HEK293 (cell line): ENCODE results near the gene GSC.

Experiments
- CTCF ChIA-PET: fragments of 350-600 bp; formaldehyde crosslinking; extraction: SDS; loops from one replicate; lab custom pipeline; 2021; ENCODE audit warnings: antibody characterized with exemption; lab: Yijun Ruan, JAX
- POLR2A ChIA-PET: fragments of 300-600 bp; formaldehyde crosslinking; extraction: SDS; loops from one replicate; lab custom pipeline; 2020; ENCODE audit warnings: antibody characterized with exemption, inconsistent platforms; lab: Yijun Ruan, JAX
- H3K27ac ChIP-seq: fragments of 200-500 bp; sonication (Bioruptor generic); 2 replicates; pipeline ENCODE4 v1.5.1; 2014; ENCODE audit warnings: low read depth, low read length, control low read depth, inconsistent platforms; ENCODE audit errors: extremely low read depth
- H3K36me3 ChIP-seq, 2 experiments: fragments of 200-500 bp in 1 of 2; sonication (Bioruptor generic) in 1 of 2; 1 replicate in 1 of 2; 2 replicates in 1 of 2; pipeline ENCODE4 v1.5.1; 2014 to 2017; ENCODE audit warnings: inconsistent platforms in 2 of 2, low read length in 2 of 2; ENCODE audit not compliant: control insufficient read depth in 2 of 2, insufficient read depth in 1 of 2
- H3K4me1 ChIP-seq: fragments of 200-500 bp; sonication (Bioruptor generic); 2 replicates; pipeline ENCODE4 v1.5.1; 2014; ENCODE audit warnings: mild to moderate bottlenecking, low read length, inconsistent platforms; ENCODE audit not compliant: control insufficient read depth, insufficient read depth
- H3K4me3 ChIP-seq: 2 replicates; pipeline ENCODE4 v1.5.1; 2011; ENCODE audit warnings: low read depth, mild to moderate bottlenecking, control low read depth, low read length, moderate library complexity
- H3K9me3 ChIP-seq: fragments of 200-500 bp; sonication (Bioruptor generic); 2 replicates; pipeline ENCODE4 v1.5.1; 2014; ENCODE audit warnings: low read depth, low read length, inconsistent platforms; ENCODE audit not compliant: control insufficient read depth, insufficient read depth
- BCL11A ChIP-seq: fragments of 450-650 bp; formaldehyde crosslinking; IDR thresholded peaks from 2 replicates; pipeline ENCODE4 v1.5.1; 2016; ENCODE audit warnings: low read depth, missing biosample characterization, missing genetic modification characterization
- GLIS1 ChIP-seq: fragments of 450-650 bp; formaldehyde crosslinking; IDR thresholded peaks from 2 replicates; pipeline ENCODE4 v1.5.1; 2016; ENCODE audit warnings: missing biosample characterization, missing genetic modification characterization
- HOXD13 ChIP-seq: sonication (generic); formaldehyde crosslinking; IDR thresholded peaks from 2 replicates; pipeline ENCODE4 v1.8.0; 2022; ENCODE audit warnings: missing genetic modification reagents, borderline replicate concordance
- MZF1 ChIP-seq: fragments of 450-650 bp; formaldehyde crosslinking; IDR thresholded peaks from 2 replicates; pipeline ENCODE4 v1.5.1; 2017; ENCODE audit warnings: missing biosample characterization, missing genetic modification characterization, borderline replicate concordance
- OVOL3 ChIP-seq: fragments of 450-650 bp; formaldehyde crosslinking; IDR thresholded peaks from 2 replicates; pipeline ENCODE4 v1.5.1; 2016; ENCODE audit warnings: missing biosample characterization, missing genetic modification characterization
- PRDM1 ChIP-seq: fragments of 450-650 bp; formaldehyde crosslinking; IDR thresholded peaks from 2 replicates; pipeline ENCODE4; 2016; ENCODE audit warnings: missing biosample characterization, missing genetic modification characterization
- RBAK ChIP-seq: fragments of 450-650 bp; formaldehyde crosslinking; IDR thresholded peaks from 2 replicates; pipeline ENCODE4 v1.5.1; 2016; ENCODE audit warnings: missing biosample characterization, missing genetic modification characterization
- SALL2 ChIP-seq: fragments of 450-650 bp; formaldehyde crosslinking; IDR thresholded peaks from 2 replicates; pipeline ENCODE4 v1.5.0; 2017; ENCODE audit warnings: missing biosample characterization, mild to moderate bottlenecking, missing genetic modification characterization, borderline replicate concordance
- TCF7L2 ChIP-seq: IDR thresholded peaks from 2 replicates; pipeline ENCODE4 v1.6.1; 2011; ENCODE audit warnings: low read depth, mild to moderate bottlenecking, inconsistent platforms, low read length, moderate library complexity, borderline replicate concordance
- ZBTB48 ChIP-seq: fragments of 450-650 bp; formaldehyde crosslinking; IDR thresholded peaks from 2 replicates; pipeline ENCODE4 v1.5.1; 2016; ENCODE audit warnings: missing biosample characterization, missing genetic modification characterization
- ZBTB7A ChIP-seq: fragments of 450-650 bp; formaldehyde crosslinking; IDR thresholded peaks from 2 replicates; pipeline ENCODE4 v1.5.1; 2016; ENCODE audit warnings: low read depth, missing biosample characterization, missing genetic modification characterization
- ZEB2 ChIP-seq: fragments of 450-650 bp; formaldehyde crosslinking; IDR thresholded peaks from 2 replicates; pipeline ENCODE4 v1.5.1; 2016; ENCODE audit warnings: missing biosample characterization, missing genetic modification characterization
- ZFP69B ChIP-seq: fragments of 450-650 bp; formaldehyde crosslinking; IDR thresholded peaks from 2 replicates; pipeline ENCODE4 v1.5.1; 2016; ENCODE audit warnings: missing biosample characterization, missing genetic modification characterization
- ZNF10 ChIP-seq: fragments of 450-650 bp; formaldehyde crosslinking; IDR thresholded peaks from 2 replicates; pipeline ENCODE4 v1.5.1; 2017; ENCODE audit warnings: missing biosample characterization, missing genetic modification characterization
- ZNF112 ChIP-seq: fragments of 450-650 bp; formaldehyde crosslinking; IDR thresholded peaks from 2 replicates; pipeline ENCODE4 v1.5.0; 2017; ENCODE audit warnings: missing biosample characterization, missing genetic modification characterization
- ZNF274 ChIP-seq, 2 experiments: fragments of 200-500 bp in 1 of 2; fragments of 450-650 bp in 1 of 2; sonication (Bioruptor generic) in 1 of 2; formaldehyde crosslinking in 1 of 2; IDR thresholded peaks; 2 replicates each; pipeline versions ENCODE4 v1.5.1 to v1.6.1; 2014 to 2016; ENCODE audit warnings: borderline replicate concordance in 1 of 2, inconsistent platforms in 1 of 2, low read length in 1 of 2, missing biosample characterization in 1 of 2, missing genetic modification characterization in 1 of 2
- ZNF341 ChIP-seq: fragments of 450-650 bp; formaldehyde crosslinking; IDR thresholded peaks from 2 replicates; pipeline ENCODE4; 2016; ENCODE audit warnings: low read depth, missing biosample characterization, missing genetic modification characterization
- ZNF426 ChIP-seq: fragments of 450-650 bp; formaldehyde crosslinking; IDR thresholded peaks from 2 replicates; pipeline ENCODE4 v1.5.1; 2017; ENCODE audit warnings: missing biosample characterization, missing genetic modification characterization, mild to moderate bottlenecking, inconsistent platforms, moderate library complexity
- ZNF549 ChIP-seq: fragments of 450-650 bp; IDR thresholded peaks from 2 replicates; pipeline ENCODE4 v1.5.1; 2018; ENCODE audit warnings: missing biosample characterization, missing genetic modification characterization, mild to moderate bottlenecking, inconsistent platforms, moderate library complexity
- ZNF571 ChIP-seq: fragments of 450-650 bp; formaldehyde crosslinking; IDR thresholded peaks from 2 replicates; pipeline ENCODE4 v1.5.0; 2017; ENCODE audit warnings: missing biosample characterization, missing genetic modification characterization
- ZNF585B ChIP-seq: fragments of 450-650 bp; formaldehyde crosslinking; IDR thresholded peaks from 2 replicates; pipeline ENCODE4 v1.5.1; 2016; ENCODE audit warnings: missing biosample characterization, missing genetic modification characterization
- ZNF626 ChIP-seq: fragments of 450-650 bp; sonication (Bioruptor Pico); formaldehyde crosslinking; IDR thresholded peaks from 2 replicates; pipeline ENCODE4 v1.5.1; 2018; ENCODE audit warnings: missing biosample characterization, missing genetic modification characterization, inconsistent platforms
- ZNF629 ChIP-seq: fragments of 450-650 bp; formaldehyde crosslinking; IDR thresholded peaks from 2 replicates; pipeline ENCODE4 v1.5.1; 2017; ENCODE audit warnings: missing biosample characterization, missing genetic modification characterization
- ZNF660 ChIP-seq: fragments of 450-650 bp; IDR thresholded peaks from 2 replicates; pipeline ENCODE4 v1.5.1; 2018; ENCODE audit warnings: missing biosample characterization, mild to moderate bottlenecking, missing genetic modification characterization
- ZNF707 ChIP-seq: fragments of 450-650 bp; formaldehyde crosslinking; IDR thresholded peaks from 2 replicates; pipeline ENCODE4 v1.5.1; 2016; ENCODE audit warnings: missing biosample characterization, missing genetic modification characterization
- ZNF777 ChIP-seq: fragments of 450-650 bp; formaldehyde crosslinking; IDR thresholded peaks from 2 replicates; pipeline ENCODE4 v1.5.1; 2017; ENCODE audit warnings: missing biosample characterization, missing genetic modification characterization, borderline replicate concordance
- ZXDB ChIP-seq: fragments of 450-650 bp; formaldehyde crosslinking; IDR thresholded peaks from 2 replicates; pipeline ENCODE4 v1.5.1; 2016; ENCODE audit warnings: missing biosample characterization, missing genetic modification characterization
- TF ChIP-seq, protein P1 (sequence below): fragments of 450-650 bp; formaldehyde crosslinking; IDR thresholded peaks from 2 replicates; pipeline ENCODE4 v1.5.1; 2016; ENCODE audit warnings: missing biosample characterization, missing genetic modification characterization
- TF ChIP-seq, protein P2 (sequence below): fragments of 450-650 bp; formaldehyde crosslinking; IDR thresholded peaks from 2 replicates; pipeline ENCODE4 v1.5.1; 2017; ENCODE audit warnings: missing biosample characterization, missing genetic modification characterization

GSC gene

DNA sequence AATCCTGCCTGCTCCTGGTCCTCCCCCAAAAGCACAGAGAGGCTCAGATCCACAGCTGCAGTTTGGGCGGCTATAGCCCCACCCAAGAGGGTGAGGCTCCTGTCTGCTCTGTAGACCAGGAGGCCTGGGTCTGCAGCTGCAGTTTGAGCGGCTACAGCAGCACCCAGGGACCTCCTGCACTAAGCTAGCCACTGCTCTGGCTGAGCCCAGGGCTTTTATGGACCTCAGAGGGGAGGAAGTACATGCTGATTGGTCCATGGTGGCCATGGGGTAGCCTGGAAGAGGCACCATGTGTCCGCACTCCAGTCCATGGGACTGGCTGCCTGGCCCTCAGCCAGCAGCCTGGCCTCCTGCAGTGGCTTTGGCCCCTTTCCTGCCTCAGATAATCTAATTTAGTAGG, 49.6 kb upstream of the GSC start:
- TF ChIP-seq ZNF660 (tag by site-specific recombination) (no peak), ZNF10 (tag by site-specific recombination) (no peak), ZFP69B (no peak), ZXDB (tag by site-specific recombination) (no peak), ZBTB7A (tag by site-specific recombination) (no peak), ZNF707 (tag by site-specific recombination) (no peak), ZNF274 (IDR thresholded peaks at IDR 0.05; ENCODE audit: low read length) (no peak), ZNF274 (tag by site-specific recombination; IDR thresholded peaks at IDR 0.05; ENCODE audit: borderline replicate concordance) (no peak), RBAK (tag by site-specific recombination) (no peak)
- TF ChIP-seq, protein P1, sequence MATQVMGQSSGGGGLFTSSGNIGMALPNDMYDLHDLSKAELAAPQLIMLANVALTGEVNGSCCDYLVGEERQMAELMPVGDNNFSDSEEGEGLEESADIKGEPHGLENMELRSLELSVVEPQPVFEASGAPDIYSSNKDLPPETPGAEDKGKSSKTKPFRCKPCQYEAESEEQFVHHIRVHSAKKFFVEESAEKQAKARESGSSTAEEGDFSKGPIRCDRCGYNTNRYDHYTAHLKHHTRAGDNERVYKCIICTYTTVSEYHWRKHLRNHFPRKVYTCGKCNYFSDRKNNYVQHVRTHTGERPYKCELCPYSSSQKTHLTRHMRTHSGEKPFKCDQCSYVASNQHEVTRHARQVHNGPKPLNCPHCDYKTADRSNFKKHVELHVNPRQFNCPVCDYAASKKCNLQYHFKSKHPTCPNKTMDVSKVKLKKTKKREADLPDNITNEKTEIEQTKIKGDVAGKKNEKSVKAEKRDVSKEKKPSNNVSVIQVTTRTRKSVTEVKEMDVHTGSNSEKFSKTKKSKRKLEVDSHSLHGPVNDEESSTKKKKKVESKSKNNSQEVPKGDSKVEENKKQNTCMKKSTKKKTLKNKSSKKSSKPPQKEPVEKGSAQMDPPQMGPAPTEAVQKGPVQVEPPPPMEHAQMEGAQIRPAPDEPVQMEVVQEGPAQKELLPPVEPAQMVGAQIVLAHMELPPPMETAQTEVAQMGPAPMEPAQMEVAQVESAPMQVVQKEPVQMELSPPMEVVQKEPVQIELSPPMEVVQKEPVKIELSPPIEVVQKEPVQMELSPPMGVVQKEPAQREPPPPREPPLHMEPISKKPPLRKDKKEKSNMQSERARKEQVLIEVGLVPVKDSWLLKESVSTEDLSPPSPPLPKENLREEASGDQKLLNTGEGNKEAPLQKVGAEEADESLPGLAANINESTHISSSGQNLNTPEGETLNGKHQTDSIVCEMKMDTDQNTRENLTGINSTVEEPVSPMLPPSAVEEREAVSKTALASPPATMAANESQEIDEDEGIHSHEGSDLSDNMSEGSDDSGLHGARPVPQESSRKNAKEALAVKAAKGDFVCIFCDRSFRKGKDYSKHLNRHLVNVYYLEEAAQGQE (tag by site-specific recombination): no peak
- Histone ChIP-seq H3K4me1 (no peaks in the 10 kb centered on the region), H3K27ac (no peak overlapping the region), H3K4me3 (no peak overlapping the region), H3K9me3 (no peaks in the 10 kb centered on the region), H3K36me3 (no peaks in the 10 kb centered on the region)
- ChIA-PET CTCF (no interaction called here), POLR2A (no interaction called here)

DNA sequence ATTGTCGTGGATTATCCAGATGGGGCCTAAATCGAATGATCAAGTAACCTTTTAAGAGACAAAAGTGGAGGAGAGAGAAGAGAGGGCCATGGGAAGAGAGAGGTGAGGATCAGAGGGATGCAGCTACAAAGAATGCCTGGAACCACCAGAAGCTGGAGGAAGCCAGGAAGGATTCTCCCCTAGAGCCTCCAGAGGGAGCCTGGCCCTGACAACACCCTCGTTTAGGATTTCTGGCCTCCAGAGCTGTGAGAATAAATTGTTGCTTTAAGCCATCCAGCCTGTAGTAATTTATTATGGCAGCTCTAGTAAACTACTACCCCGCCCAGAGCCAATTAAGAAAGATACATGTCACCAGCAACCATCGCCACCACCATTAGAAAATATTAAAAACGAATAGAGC, 46.2 kb upstream of the GSC start:
- H3K36me3 ChIP-seq: no peaks in the 10 kb centered on the region
- ChIA-PET CTCF (no interaction called here), POLR2A (no interaction called here)
- TF ChIP-seq MZF1: no peak
- TF ChIP-seq ZNF549 (tag by site-specific recombination): no peak
- TF ChIP-seq OVOL3 (tag by site-specific recombination): no peak
- TF ChIP-seq ZNF341 (tag by site-specific recombination): no peak
- TF ChIP-seq ZNF626 (tag by site-specific recombination): no peak
- TF ChIP-seq ZNF571 (tag by site-specific recombination): no peak
- H3K4me1 ChIP-seq: no peaks in the 10 kb centered on the region
- H3K27ac ChIP-seq: no peak overlapping the region
- H3K9me3 ChIP-seq: no peaks in the 10 kb centered on the region
- H3K4me3 ChIP-seq: no peak overlapping the region

DNA sequence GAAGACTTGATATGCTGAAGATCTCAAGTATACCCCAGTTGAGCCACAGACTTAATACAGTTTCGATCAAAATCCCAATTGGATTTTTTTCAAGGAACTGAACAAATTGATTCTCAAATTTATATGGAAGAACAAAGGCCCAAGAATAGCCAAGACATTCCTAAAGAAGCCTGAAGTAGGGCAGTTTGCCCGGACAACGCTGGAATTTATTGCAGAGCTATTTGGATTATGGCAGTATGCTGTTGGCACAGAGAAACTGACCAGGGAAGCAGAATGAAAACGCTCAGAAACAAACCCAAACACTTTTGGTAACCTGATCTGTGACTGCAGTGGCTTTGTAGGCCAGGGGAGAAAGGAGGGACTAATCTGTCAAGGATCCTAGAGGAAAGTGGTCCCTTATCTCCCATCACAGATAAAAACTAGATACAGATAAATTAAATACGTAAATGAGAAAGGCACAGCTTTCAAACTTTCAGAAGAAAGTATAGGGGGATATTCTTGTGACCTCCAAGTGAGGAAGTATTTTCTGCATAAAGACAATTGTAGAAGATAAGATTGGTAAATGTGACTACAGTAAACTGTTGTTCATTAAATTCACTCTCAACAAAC, 35.9 kb upstream of the GSC start:
- CTCF ChIA-PET: interaction anchor here (0.7 to 1.1 kb wide), 2 partner anchors 57 to 69 kb away, joined by 3 read pairs; no protein-coding TSS in a partner anchor
- Histone ChIP-seq H3K36me3 (no peaks in the 10 kb centered on the region), H3K4me1 (peaks cover 7% of the 10 kb centered on the region), H3K4me3 (no peak overlapping the region), H3K9me3 (no peaks in the 10 kb centered on the region), H3K27ac (no peak overlapping the region)
- POLR2A ChIA-PET: interaction anchor here (0.8 kb wide), 1 partner anchor 36 kb away, joined by 4 read pairs; the partner anchor contains the start of gene GSC
- peak; percentile 62; the same call in 1 of the 2 replicates for TF ChIP-seq PRDM1 (tag by site-specific recombination)
- no peak for TF ChIP-seq ZNF585B (tag by site-specific recombination)
- TF ChIP-seq ZEB2 (tag by site-specific recombination): no peak
- no peak for TF ChIP-seq ZNF112
- no peak for TF ChIP-seq HOXD13 (CRISPR knock-in tag)
- TF ChIP-seq ZNF777 (tag by site-specific recombination): no peak
- peak; percentile 34 for TF ChIP-seq GLIS1
- TF ChIP-seq SALL2: no peak
- no peak for TF ChIP-seq ZNF426 (tag by site-specific recombination)
- no peak for TF ChIP-seq BCL11A (tag by site-specific recombination)
- TF ChIP-seq TCF7L2: no peak
- no peak for TF ChIP-seq ZNF571 (tag by site-specific recombination)
- TF ChIP-seq, protein P2, sequence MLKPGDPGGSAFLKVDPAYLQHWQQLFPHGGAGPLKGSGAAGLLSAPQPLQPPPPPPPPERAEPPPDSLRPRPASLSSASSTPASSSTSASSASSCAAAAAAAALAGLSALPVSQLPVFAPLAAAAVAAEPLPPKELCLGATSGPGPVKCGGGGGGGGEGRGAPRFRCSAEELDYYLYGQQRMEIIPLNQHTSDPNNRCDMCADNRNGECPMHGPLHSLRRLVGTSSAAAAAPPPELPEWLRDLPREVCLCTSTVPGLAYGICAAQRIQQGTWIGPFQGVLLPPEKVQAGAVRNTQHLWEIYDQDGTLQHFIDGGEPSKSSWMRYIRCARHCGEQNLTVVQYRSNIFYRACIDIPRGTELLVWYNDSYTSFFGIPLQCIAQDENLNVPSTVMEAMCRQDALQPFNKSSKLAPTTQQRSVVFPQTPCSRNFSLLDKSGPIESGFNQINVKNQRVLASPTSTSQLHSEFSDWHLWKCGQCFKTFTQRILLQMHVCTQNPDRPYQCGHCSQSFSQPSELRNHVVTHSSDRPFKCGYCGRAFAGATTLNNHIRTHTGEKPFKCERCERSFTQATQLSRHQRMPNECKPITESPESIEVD (tag by site-specific recombination): peak; percentile 60
- TF ChIP-seq ZBTB48 (tag by site-specific recombination): peak; percentile 47; the same call in 1 of the 2 replicates
- TF ChIP-seq ZNF629 (tag by site-specific recombination): no peak
